Thyroid gland (tissue), 4 donors: ENCODE measurements around the gene CDC14A.

Source experiments
- POLR2A ChIP-seq, 2 donors: fragments of 450-650 bp; IDR thresholded peaks; one replicate each; pipeline ENCODE4 v1.6.1; 2017; ENCODE audit warnings: antibody characterized with exemption in 2 of 2, mild to moderate bottlenecking in 2 of 2, moderate library complexity in 1 of 2
- TF ChIP-seq, protein P1 (sequence below), 6 experiments: fragments of 200-600 bp in 3 of 6; fragments of 450-650 bp in 3 of 6; sonication (generic) in 3 of 6; IDR thresholded peaks; one replicate each; pipeline ENCODE4 v1.5.1; 2016 to 2019; ENCODE audit warnings: antibody characterized with exemption in 6 of 6, mild to moderate bottlenecking in 2 of 6, inconsistent platforms in 1 of 6, moderate library complexity in 1 of 6

DNA sequence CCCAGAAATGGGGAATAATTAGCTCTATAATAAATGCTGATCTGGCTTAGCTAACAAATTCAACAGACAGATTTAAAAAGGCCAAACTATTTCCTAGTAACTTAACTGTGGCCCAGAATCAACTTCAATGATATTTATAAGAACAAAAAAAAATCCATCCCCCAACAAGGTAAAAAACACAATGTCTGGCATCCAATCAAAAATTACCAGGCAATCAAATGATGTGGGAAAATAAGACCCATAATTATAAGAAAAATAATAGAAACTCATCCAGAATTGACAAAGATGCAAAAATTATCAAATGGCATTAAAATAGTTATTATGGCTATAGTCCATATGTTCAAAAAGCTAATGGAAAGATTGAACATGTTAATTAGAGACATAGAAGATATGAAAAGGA, 42.4 kb upstream of the CDC14A start:
- TF ChIP-seq, protein P1, sequence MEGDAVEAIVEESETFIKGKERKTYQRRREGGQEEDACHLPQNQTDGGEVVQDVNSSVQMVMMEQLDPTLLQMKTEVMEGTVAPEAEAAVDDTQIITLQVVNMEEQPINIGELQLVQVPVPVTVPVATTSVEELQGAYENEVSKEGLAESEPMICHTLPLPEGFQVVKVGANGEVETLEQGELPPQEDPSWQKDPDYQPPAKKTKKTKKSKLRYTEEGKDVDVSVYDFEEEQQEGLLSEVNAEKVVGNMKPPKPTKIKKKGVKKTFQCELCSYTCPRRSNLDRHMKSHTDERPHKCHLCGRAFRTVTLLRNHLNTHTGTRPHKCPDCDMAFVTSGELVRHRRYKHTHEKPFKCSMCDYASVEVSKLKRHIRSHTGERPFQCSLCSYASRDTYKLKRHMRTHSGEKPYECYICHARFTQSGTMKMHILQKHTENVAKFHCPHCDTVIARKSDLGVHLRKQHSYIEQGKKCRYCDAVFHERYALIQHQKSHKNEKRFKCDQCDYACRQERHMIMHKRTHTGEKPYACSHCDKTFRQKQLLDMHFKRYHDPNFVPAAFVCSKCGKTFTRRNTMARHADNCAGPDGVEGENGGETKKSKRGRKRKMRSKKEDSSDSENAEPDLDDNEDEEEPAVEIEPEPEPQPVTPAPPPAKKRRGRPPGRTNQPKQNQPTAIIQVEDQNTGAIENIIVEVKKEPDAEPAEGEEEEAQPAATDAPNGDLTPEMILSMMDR (IDR thresholded peaks at IDR 0.05): no peak
- TF ChIP-seq POLR2A (IDR thresholded peaks at IDR 0.05): no peak
